MCF 10A (cell line): Measurements from ENCODE around the gene THRA. TPM values are rescaled to one million over a fixed set of nuclear protein-coding genes. Genes with fewer than 3 reads are reported as not detected.

Experiments
- BruUV-seq: library from RNA; stranded (reverse); fragments of 400-500 nt; replicated peaks from 2 replicates; lab custom pipeline; 2021; lab: Mats Ljungman, UMichigan
- CTCF ChIA-PET: fragments of 300-600 bp; sonication (Branson Sonifier 250); formaldehyde crosslinking; extraction: SDS; loops from one replicate; lab custom pipeline; 2021; ENCODE audit warnings: antibody characterized with exemption, inconsistent platforms; lab: Yijun Ruan, JAX
- POLR2A ChIA-PET: fragments of 300-600, 350-650 bp; sonication (Branson Sonifier 250); formaldehyde crosslinking; extraction: SDS; loops from one replicate; lab custom pipeline; 2020; ENCODE audit warnings: antibody characterized with exemption, inconsistent platforms; lab: Yijun Ruan, JAX
- DNase-seq: peaks from one replicate; pipeline ENCODE4 v3.0.0-alpha.2; 2018; ENCODE audit not compliant: unreplicated experiment
- H3K27ac Mint-ChIP-seq: one replicate; pipeline ENCODE4 v1.8.0; 2022; ENCODE audit warnings: mild to moderate bottlenecking, low read depth, mixed read lengths; ENCODE audit not compliant: unreplicated experiment
- H3K27me3 Mint-ChIP-seq: one replicate; pipeline ENCODE4 v1.8.0; 2022; ENCODE audit warnings: mixed read lengths; ENCODE audit not compliant: insufficient read depth, unreplicated experiment
- H3K36me3 Mint-ChIP-seq: one replicate; pipeline ENCODE4 v1.8.0; 2022; ENCODE audit warnings: mild to moderate bottlenecking, moderate library complexity, mixed read lengths; ENCODE audit not compliant: insufficient read depth, unreplicated experiment
- H3K4me1 Mint-ChIP-seq: one replicate; pipeline ENCODE4 v1.8.0; 2022; ENCODE audit warnings: mixed read lengths; ENCODE audit not compliant: insufficient read depth, unreplicated experiment
- H3K4me3 Mint-ChIP-seq: one replicate; pipeline ENCODE4 v1.8.0; 2022; ENCODE audit warnings: mild to moderate bottlenecking, moderate library complexity, mixed read lengths; ENCODE audit not compliant: unreplicated experiment
- H3K9me3 Mint-ChIP-seq: one replicate; pipeline ENCODE4 v1.8.0; 2022; ENCODE audit warnings: mixed read lengths; ENCODE audit not compliant: unreplicated experiment
- CTCF ChIP-seq: fragments of 200-600 bp; IDR thresholded peaks from one replicate; pipeline ENCODE4 v1.8.0; 2022; ENCODE audit warnings: antibody characterized with exemption, mild to moderate bottlenecking; ENCODE audit not compliant: unreplicated experiment
- intact Hi-C: fragments of 100-400 bp; cut with micrococcal nuclease; formaldehyde crosslinking; loops from 2 replicates; pipeline ENCODE4 v1.14.1; 2022
- total RNA-seq: library from RNA; stranded (reverse); gene quantifications from 2 replicates; pipeline ENCODE4 v1.2.3, GENCODE V29; 2022

THRA gene
- total RNA-seq, 1 experiment from 2014 or later, result 6.4 TPM

- Mint-ChIP-seq H3K36me3 (peaks cover 20% of the 10 kb centered on the region), H3K9me3 (no peaks in the 10 kb centered on the region), H3K4me3 (peak overlapping the region; percentile 95), H3K27ac (peak overlapping the region; percentile 94), H3K4me1 (peaks cover 43% of the 10 kb centered on the region), H3K27me3 (no peaks in the 10 kb centered on the region)
- ChIA-PET POLR2A (interaction anchor here (0.5 to 7.5 kb wide), 23 partner anchors 11 to 640 kb away, joined by 3 to 340 read pairs (median 27); partner anchors contain the start of genes CASC3, CDK12, CSF3 and MED24), CTCF (interaction anchor here (0.6 to 8.0 kb wide), 6 partner anchors 10 to 69 kb away, joined by 3 to 86 read pairs (median 11); partner anchors contain the start of gene THRA)
- no peak for TF ChIP-seq CTCF
- no TSS peak for BruUV-seq
- intact Hi-C loops, result no loop called here
- DNase-seq, result no peak
Measured at GRCh38 chr17:40101367-40102210, 38.8 kb downstream of the THRA start.

- H3K4me1 Mint-ChIP-seq, result peaks cover 33% of the 10 kb centered on the region
- no peak overlapping the region for H3K27ac Mint-ChIP-seq
Measured at GRCh38 chr17:40103071-40103661, 40.4 kb downstream of the THRA start.

GRCh38 chr17:40103688-40104087, 40.9 kb downstream of the THRA start:
- TF ChIP-seq CTCF, result no peak
- CTCF ChIA-PET, result interaction anchor here (0.6 to 8.0 kb wide), 6 partner anchors 8 to 125 kb away, joined by 3 to 86 read pairs (median 4); no protein-coding TSS in a partner anchor
- Mint-ChIP-seq H3K27me3 (no peaks in the 10 kb centered on the region), H3K9me3 (no peaks in the 10 kb centered on the region), H3K4me3 (no peak overlapping the region), H3K36me3 (peaks cover 14% of the 10 kb centered on the region), H3K4me1 (peaks cover 32% of the 10 kb centered on the region), H3K27ac (no peak overlapping the region)
- POLR2A ChIA-PET, result interaction anchor here (0.9 to 7.5 kb wide), 3 partner anchors 9 to 88 kb away, joined by 3 to 340 read pairs (median 3); partner anchors contain the start of gene CSF3
- BruUV-seq, result no TSS peak
- intact Hi-C loops, result no loop called here
- DNase-seq, result no peak

More at GRCh38 chr17:40103071-40103661, 40.4 kb downstream of the THRA start:
- Mint-ChIP-seq H3K27me3 (no peaks in the 10 kb centered on the region), H3K9me3 (no peaks in the 10 kb centered on the region), H3K4me3 (no peak overlapping the region), H3K36me3 (peaks cover 14% of the 10 kb centered on the region)
- BruUV-seq, result no TSS peak
- intact Hi-C loops, result no loop called here
- POLR2A ChIA-PET, result interaction anchor here (0.6 to 7.5 kb wide), 4 partner anchors 10 to 88 kb away, joined by 3 to 340 read pairs (median 3); partner anchors contain the start of gene CSF3
- TF ChIP-seq CTCF, result no peak
- DNase-seq, result no peak
- CTCF ChIA-PET, result interaction anchor here (0.8 to 8.0 kb wide), 5 partner anchors 8 to 76 kb away, joined by 3 to 86 read pairs (median 4); no protein-coding TSS in a partner anchor
